GM23338 (cell line): ENCODE measurements around the gene HOXD4. TPM values are rescaled to one million over a fixed set of nuclear protein-coding genes. Genes with fewer than 3 reads are reported as not detected.

Experiments used
- ATAC-seq: fragments of 200-7000 bp; cut with Tn5 transposase; 3 replicates; pipeline ENCODE4 v1.9.1; 2020
- DNase-seq: peaks from one replicate; pipeline ENCODE4 v3.0.0-alpha.2; 2015; ENCODE audit warnings: low spot score
- H2AFZ ChIP-seq: fragments of 200-600 bp; sonication (generic); 2 replicates; pipeline ENCODE4 v1.8.0; 2016; ENCODE audit warnings: antibody characterized with exemption, mild to moderate bottlenecking, moderate library complexity
- H3F3A ChIP-seq: fragments of 200-600 bp; sonication (generic); replicated peaks from 2 replicates; pipeline ENCODE4 v1.8.0; 2017; ENCODE audit warnings: antibody characterized with exemption, mixed run types, low read depth
- H3K27ac ChIP-seq: fragments of 200-600 bp; sonication (generic); 2 replicates; pipeline ENCODE4 v1.6.1; 2016; ENCODE audit warnings: low read depth
- H3K27me3 ChIP-seq: fragments of 200-600 bp; sonication (generic); 2 replicates; pipeline ENCODE4 v1.8.0; 2016; ENCODE audit warnings: mild to moderate bottlenecking, mixed run types, moderate library complexity; ENCODE audit not compliant: insufficient read depth
- H3K36me3 ChIP-seq: fragments of 200-600 bp; sonication (generic); 2 replicates; pipeline ENCODE4 v1.8.0; 2016; ENCODE audit warnings: mild to moderate bottlenecking; ENCODE audit not compliant: insufficient read depth
- H3K4me1 ChIP-seq: fragments of 200-600 bp; sonication (generic); 2 replicates; pipeline ENCODE4 v1.8.0; 2016; ENCODE audit warnings: mild to moderate bottlenecking, moderate library complexity; ENCODE audit not compliant: insufficient read depth
- H3K4me2 ChIP-seq: fragments of 200-600 bp; sonication (generic); 2 replicates; pipeline ENCODE4 v1.7.1; 2017; ENCODE audit warnings: mixed run types
- H3K4me3 ChIP-seq: fragments of 200-600 bp; sonication (generic); 2 replicates; pipeline ENCODE4 v1.6.1; 2016; ENCODE audit warnings: mixed run types
- H3K79me2 ChIP-seq: fragments of 200-600 bp; sonication (generic); replicated peaks from 2 replicates; pipeline ENCODE4 v1.8.0; 2017; ENCODE audit warnings: mild to moderate bottlenecking; ENCODE audit not compliant: insufficient read depth
- H3K9me2 ChIP-seq: fragments of 200-600 bp; sonication (generic); 2 replicates; pipeline ENCODE4 v1.8.0; 2017; ENCODE audit not compliant: insufficient read depth
- H4K20me1 ChIP-seq: fragments of 200-600 bp; sonication (generic); replicated peaks from 2 replicates; pipeline ENCODE4 v1.8.0; 2017; ENCODE audit warnings: mild to moderate bottlenecking; ENCODE audit not compliant: insufficient read depth
- H3K27ac Mint-ChIP-seq: 2 replicates; pipeline ENCODE4 v1.8.0; 2020; ENCODE audit warnings: inconsistent platforms, mild to moderate bottlenecking, moderate library complexity, mixed read lengths
- H3K27me3 Mint-ChIP-seq: 3 replicates; pipeline ENCODE4 v1.8.0; 2022; ENCODE audit warnings: low read depth, mild to moderate bottlenecking, moderate library complexity, mixed read lengths, inconsistent platforms; ENCODE audit not compliant: insufficient read depth, poor library complexity
- H3K36me3 Mint-ChIP-seq: 3 replicates; pipeline ENCODE4 v1.8.0; 2021; ENCODE audit warnings: low read depth, mild to moderate bottlenecking, inconsistent platforms, moderate library complexity, mixed read lengths
- H3K4me1 Mint-ChIP-seq: 3 replicates; pipeline ENCODE4 v1.8.0; 2020; ENCODE audit warnings: mild to moderate bottlenecking, inconsistent platforms, mixed read lengths
- H3K4me3 Mint-ChIP-seq: 3 replicates; pipeline ENCODE4 v1.8.0; 2021; ENCODE audit warnings: moderate library complexity, mild to moderate bottlenecking, inconsistent platforms, mixed read lengths
- H3K9me3 Mint-ChIP-seq: 3 replicates; pipeline ENCODE4 v1.8.0; 2020; ENCODE audit warnings: moderate library complexity, mild to moderate bottlenecking, inconsistent platforms, mixed read lengths
- CREB1 ChIP-seq: fragments of 250-450 bp; sonication (Bioruptor Pico); IDR thresholded peaks from 2 replicates; pipeline ENCODE4 v1.5.0; 2020; ENCODE audit warnings: low read depth, mild to moderate bottlenecking, moderate library complexity
- EZH2 ChIP-seq: fragments of 200-600 bp; sonication (generic); IDR thresholded peaks from one replicate; pipeline ENCODE4 v1.8.0; 2017; ENCODE audit warnings: antibody characterized with exemption, mild to moderate bottlenecking, low read depth; ENCODE audit not compliant: unreplicated experiment
- EZH2phosphoT487 ChIP-seq: fragments of 200-600 bp; sonication (generic); IDR thresholded peaks from one replicate; pipeline ENCODE4 v1.8.1; 2018; ENCODE audit warnings: antibody characterized with exemption; ENCODE audit not compliant: unreplicated experiment
- NANOG ChIP-seq: IDR thresholded peaks from 2 replicates; pipeline ENCODE4 v1.6.1; 2016; ENCODE audit warnings: antibody characterized with exemption, borderline replicate concordance
- POLR2AphosphoS5 ChIP-seq: IDR thresholded peaks from 2 replicates; pipeline ENCODE4 v1.6.1; 2016; ENCODE audit warnings: antibody characterized with exemption, low read depth
- STAT1 ChIP-seq: IDR thresholded peaks from one replicate; pipeline ENCODE4 v1.6.1; 2016; ENCODE audit warnings: antibody characterized with exemption; ENCODE audit not compliant: unreplicated experiment
- polyA plus RNA-seq: library from polyadenylated mRNA; unstranded; fragments of >200 nt; fragmentation: Nextera tagmentation; extraction: Ambion mirVana; gene quantifications from 2 replicates; pipeline ENCODE4 v1.2.1, GENCODE V29; 2016
- total RNA-seq: library from RNA; depleted of rRNA; stranded (reverse); fragments of >200 nt; shearing (Covaris generic); gene quantifications from 2 replicates; pipeline ENCODE4 v1.2.3, GENCODE V29; 2014

The HOXD4 gene
- total and polyA plus RNA-seq, 2 experiments from 2014 or later, result not detected

- Mint-ChIP-seq H3K4me1 (peaks cover 38% of the 10 kb centered on the region), H3K36me3 (no peaks in the 10 kb centered on the region), H3K9me3 (no peaks in the 10 kb centered on the region), H3K27ac (no peak overlapping the region), H3K27me3 (peaks cover 96% of the 10 kb centered on the region), H3K4me3 (peak overlapping the region; percentile 73)
- Histone ChIP-seq H3F3A (peaks cover 17% of the 10 kb centered on the region), H3K27ac (no peak overlapping the region), H3K36me3 (no peaks in the 10 kb centered on the region), H3K4me3 (peak overlapping the region; percentile 55), H4K20me1 (peaks cover 18% of the 10 kb centered on the region), H3K4me2 (peak overlapping the region; percentile 80), H3K79me2 (no peaks in the 10 kb centered on the region), H3K9me2 (no peaks in the 10 kb centered on the region), H3K27me3 (peaks cover 100% of the 10 kb centered on the region), H3K4me1 (peaks cover 40% of the 10 kb centered on the region), H2AFZ (peak overlapping the region; percentile 77; the same call in 1 of the 2 replicates)
- no peak for TF ChIP-seq POLR2AphosphoS5
- TF ChIP-seq EZH2, result peak; percentile 79
- TF ChIP-seq NANOG, result peak; percentile 40; the same call in 1 of the 2 replicates
- peak; percentile 48 for DNase-seq
- peak; percentile 8 for ATAC-seq
Observed at GRCh38 chr2:176187200-176187898, 36.0 kb downstream of the HOXD4 start.

- no peaks in the 10 kb centered on the region for H3K9me2 ChIP-seq
- peaks cover 100% of the 10 kb centered on the region for H3K27me3 ChIP-seq
- H3K27ac ChIP-seq, result no peak within 1 kb of the TSS
- DNase-seq (peak; percentile 76), ATAC-seq (peak; percentile 84)
- no peaks in the 10 kb centered on the region for H3K36me3 Mint-ChIP-seq
- H3K36me3 ChIP-seq, result no peaks in the 10 kb centered on the region
- peaks cover 45% of the 10 kb centered on the region for H3K4me1 Mint-ChIP-seq
- peak within 1 kb of the TSS; percentile 77 for H2AFZ ChIP-seq
- peaks cover 47% of the 10 kb centered on the region for H3K4me1 ChIP-seq
- H3K27me3 Mint-ChIP-seq, result peaks cover 96% of the 10 kb centered on the region
- no peaks in the 10 kb centered on the region for H3K79me2 ChIP-seq
- peak within 1 kb of the TSS; percentile 73 for H3K4me3 Mint-ChIP-seq
- H4K20me1 ChIP-seq, result peaks cover 18% of the 10 kb centered on the region
- H3K4me3 ChIP-seq, result peak within 1 kb of the TSS; percentile 55
- no peaks in the 10 kb centered on the region for H3K9me3 Mint-ChIP-seq
- peaks cover 17% of the 10 kb centered on the region for H3F3A ChIP-seq
- peak within 1 kb of the TSS; percentile 80 for H3K4me2 ChIP-seq
- no peak within 1 kb of the TSS for H3K27ac Mint-ChIP-seq
- TF ChIP-seq STAT1, result no peak
- TF ChIP-seq EZH2phosphoT487, result no peak
- 0 out of 2 replicates have a peak, but pooled peaks have one; percentile 29 for TF ChIP-seq POLR2AphosphoS5
- no peak for TF ChIP-seq CREB1 (CRISPR knock-in tag)
- peak; percentile 95 for TF ChIP-seq EZH2
Observed at GRCh38 chr2:176187899-176188773, 36.8 kb downstream of the HOXD4 start, which contains the start of gene HOXD1. TSS of gene HOXD1 (plus strand) at chr2:176188668. CDS start at chr2:176188802, 134 bp downstream.
